Hepatocyte (in vitro differentiated cells): ENCODE results near the gene LIN9. TPM values are rescaled to one million over a fixed set of nuclear protein-coding genes. Genes with fewer than 3 reads are reported as not detected.
"Not testable (repeated sequence)": the region's sequence is repeated elsewhere in the genome, so short reads cannot be mapped to it uniquely, and the experiment has no call there.

Experiments used
- DNase-seq: peaks from one replicate; pipeline ENCODE4 v3.0.0-alpha.2; 2016; ENCODE audit warnings: low spot score
- H2AFZ ChIP-seq: fragments of 200-600 bp; sonication (generic); 2 replicates; pipeline ENCODE4 v1.6.0; 2016; ENCODE audit warnings: antibody characterized with exemption, mild to moderate bottlenecking
- H3K27ac ChIP-seq: fragments of 200-600 bp; sonication (generic); 2 replicates; pipeline ENCODE4 v1.5.1; 2016; ENCODE audit warnings: mild to moderate bottlenecking
- H3K27me3 ChIP-seq: fragments of 200-600 bp; sonication (generic); 2 replicates; pipeline ENCODE4 v1.6.1; 2016
- H3K36me3 ChIP-seq: fragments of 200-600 bp; sonication (generic); replicated peaks from 2 replicates; pipeline ENCODE4 v1.5.1; 2016; ENCODE audit warnings: low read depth; ENCODE audit not compliant: insufficient read depth
- H3K4me1 ChIP-seq: fragments of 200-600 bp; sonication (generic); 2 replicates; pipeline ENCODE4 v1.5.1; 2016; ENCODE audit warnings: mild to moderate bottlenecking, moderate library complexity; ENCODE audit not compliant: insufficient read depth
- H3K4me2 ChIP-seq: fragments of 200-600 bp; sonication (generic); 2 replicates; pipeline ENCODE4 v1.6.0; 2016
- H3K4me3 ChIP-seq: fragments of 200-600 bp; sonication (generic); 2 replicates; pipeline ENCODE4 v1.5.1; 2016; ENCODE audit warnings: mild to moderate bottlenecking
- H3K79me2 ChIP-seq: fragments of 200-600 bp; sonication (generic); 2 replicates; pipeline ENCODE4 v1.6.0; 2017; ENCODE audit warnings: mild to moderate bottlenecking
- H3K9me2 ChIP-seq: fragments of 200-600 bp; sonication (generic); replicated peaks from 2 replicates; pipeline ENCODE4 v1.6.0; 2017; ENCODE audit warnings: mild to moderate bottlenecking; ENCODE audit not compliant: insufficient read depth
- H3K9me3 ChIP-seq: fragments of 200-600 bp; sonication (generic); 2 replicates; pipeline ENCODE4 v1.5.1; 2016; ENCODE audit warnings: low read depth, mild to moderate bottlenecking
- H4K20me1 ChIP-seq: fragments of 200-600 bp; sonication (generic); 2 replicates; pipeline ENCODE4 v1.6.0; 2016; ENCODE audit warnings: mild to moderate bottlenecking; ENCODE audit not compliant: insufficient read depth, poor library complexity, severe bottlenecking
- EZH2 ChIP-seq: fragments of 200-600 bp; sonication (generic); IDR thresholded peaks from 2 replicates; pipeline ENCODE4 v1.6.1; 2016; ENCODE audit warnings: antibody characterized with exemption, mild to moderate bottlenecking, borderline replicate concordance
- EZH2phosphoT487 ChIP-seq: fragments of 200-600 bp; sonication (generic); IDR thresholded peaks from one replicate; pipeline ENCODE4 v1.6.1; 2018; ENCODE audit warnings: antibody characterized with exemption, mild to moderate bottlenecking, low read depth, moderate library complexity; ENCODE audit not compliant: unreplicated experiment, severe bottlenecking
- WGBS: methylation state at CpG from one replicate; pipeline ENCODE4 v1.1.6; 2016; ENCODE audit warnings: low lambda C conversion rate; ENCODE audit errors: missing lambda C conversion rate; 5-methylcytosine and 5-hydroxymethylcytosine counted together
- polyA plus RNA-seq: library from polyadenylated mRNA; unstranded; fragments of >200 nt; fragmentation: Nextera tagmentation; extraction: Ambion mirVana; gene quantifications from 2 replicates; pipeline ENCODE4 v1.2.1, GENCODE V29; 2016
- total RNA-seq: library from RNA; depleted of rRNA; stranded (reverse); fragments of >200 nt; gene quantifications from 2 replicates; pipeline ENCODE4 v1.2.3, GENCODE V29; 2014
- TF ChIP-seq, protein P1 (sequence below): fragments of 200-600 bp; sonication (generic); IDR thresholded peaks from 2 replicates; pipeline ENCODE4 v1.5.1; 2016; ENCODE audit warnings: antibody characterized with exemption, mild to moderate bottlenecking; ENCODE audit not compliant: poor library complexity

The LIN9 gene
- total and polyA plus RNA-seq, 2 experiments from 2014 or later, result 2.9 to 6.2 TPM

- H2AFZ ChIP-seq, result no peak overlapping the region
- no peaks in the 10 kb centered on the region for H4K20me1 ChIP-seq
- H3K79me2 ChIP-seq, result no peaks in the 10 kb centered on the region
- H3K4me1 ChIP-seq, result no peaks in the 10 kb centered on the region
- H3K27ac ChIP-seq, result no peak overlapping the region
- DNase-seq, result no peak
- H3K4me2 ChIP-seq, result no peak overlapping the region
- H3K9me3 ChIP-seq, result no peaks in the 10 kb centered on the region
- no peaks in the 10 kb centered on the region for H3K27me3 ChIP-seq
- WGBS, result 78% methylated on average over 2 of the region's 2 CpGs
- no peak for TF ChIP-seq EZH2phosphoT487
- TF ChIP-seq, protein P1, sequence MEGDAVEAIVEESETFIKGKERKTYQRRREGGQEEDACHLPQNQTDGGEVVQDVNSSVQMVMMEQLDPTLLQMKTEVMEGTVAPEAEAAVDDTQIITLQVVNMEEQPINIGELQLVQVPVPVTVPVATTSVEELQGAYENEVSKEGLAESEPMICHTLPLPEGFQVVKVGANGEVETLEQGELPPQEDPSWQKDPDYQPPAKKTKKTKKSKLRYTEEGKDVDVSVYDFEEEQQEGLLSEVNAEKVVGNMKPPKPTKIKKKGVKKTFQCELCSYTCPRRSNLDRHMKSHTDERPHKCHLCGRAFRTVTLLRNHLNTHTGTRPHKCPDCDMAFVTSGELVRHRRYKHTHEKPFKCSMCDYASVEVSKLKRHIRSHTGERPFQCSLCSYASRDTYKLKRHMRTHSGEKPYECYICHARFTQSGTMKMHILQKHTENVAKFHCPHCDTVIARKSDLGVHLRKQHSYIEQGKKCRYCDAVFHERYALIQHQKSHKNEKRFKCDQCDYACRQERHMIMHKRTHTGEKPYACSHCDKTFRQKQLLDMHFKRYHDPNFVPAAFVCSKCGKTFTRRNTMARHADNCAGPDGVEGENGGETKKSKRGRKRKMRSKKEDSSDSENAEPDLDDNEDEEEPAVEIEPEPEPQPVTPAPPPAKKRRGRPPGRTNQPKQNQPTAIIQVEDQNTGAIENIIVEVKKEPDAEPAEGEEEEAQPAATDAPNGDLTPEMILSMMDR, result no peak
- no peak for TF ChIP-seq EZH2
- H3K4me3 ChIP-seq, result no peak overlapping the region
- H3K9me2 ChIP-seq, result no peaks in the 10 kb centered on the region
- H3K36me3 ChIP-seq, result no peaks in the 10 kb centered on the region
These were observed 33.7 kb upstream of the LIN9 start for GRCh38 chr1:226342656-226343055.

GRCh38 chr1:226340111-226340510, 31.1 kb upstream of the LIN9 start:
- H2AFZ ChIP-seq, H3K4me2 ChIP-seq, H3K79me2 ChIP-seq, H3K27ac ChIP-seq, H3K36me3 ChIP-seq, H3K4me3 ChIP-seq, H3K4me1 ChIP-seq, H3K9me3 ChIP-seq, H3K27me3 ChIP-seq, H4K20me1 ChIP-seq, DNase-seq, H3K9me2 ChIP-seq: not testable (repeated sequence)
- 93% methylated on average over 3 of the region's 3 CpGs for WGBS

- no peak for DNase-seq
- H4K20me1 ChIP-seq, result no peaks in the 10 kb centered on the region
- no peaks in the 10 kb centered on the region for H3K27me3 ChIP-seq
- no peaks in the 10 kb centered on the region for H3K9me2 ChIP-seq
- no peak overlapping the region for H3K27ac ChIP-seq
- no peaks in the 10 kb centered on the region for H3K79me2 ChIP-seq
- H3K4me3 ChIP-seq, result no peak overlapping the region
- 85% methylated on average over 8 of the region's 8 CpGs for WGBS
- TF ChIP-seq, protein P1, result no peak
- no peak for TF ChIP-seq EZH2phosphoT487
- TF ChIP-seq EZH2, result no peak
- H3K4me2 ChIP-seq, result no peak overlapping the region
- no peak overlapping the region for H2AFZ ChIP-seq
- H3K36me3 ChIP-seq, result no peaks in the 10 kb centered on the region
- H3K9me3 ChIP-seq, result no peaks in the 10 kb centered on the region
- H3K4me1 ChIP-seq, result no peaks in the 10 kb centered on the region
These were observed 28.4 kb upstream of the LIN9 start for GRCh38 chr1:226337276-226337875.

DNA sequence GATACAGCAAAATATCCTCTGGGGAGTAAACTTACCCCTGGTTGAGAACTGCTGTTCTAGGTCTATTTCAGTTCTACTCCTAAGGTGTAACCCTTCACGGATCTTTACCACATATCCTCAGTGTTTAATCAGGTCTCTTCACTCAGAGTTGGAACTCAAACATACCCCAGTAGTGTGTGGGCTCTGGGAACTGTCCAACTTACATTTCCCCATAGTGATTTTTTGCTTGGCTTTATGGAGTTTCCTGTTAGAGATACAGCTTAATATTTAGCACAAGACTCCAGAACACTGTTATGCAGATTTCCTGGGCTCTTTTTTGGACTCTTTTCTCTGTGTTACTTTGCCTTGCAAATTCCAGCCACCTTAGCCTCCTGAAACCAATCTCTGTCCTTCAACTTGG, 26.7 kb upstream of the LIN9 start:
- DNase-seq, result no peak
- 65% methylated on average over 1 of the region's 1 CpG for WGBS

More for the DNA sequence above, 26.7 kb upstream of the LIN9 start:
- no peak overlapping the region for H3K4me2 ChIP-seq
- no peaks in the 10 kb centered on the region for H3K9me2 ChIP-seq
- no peaks in the 10 kb centered on the region for H3K4me1 ChIP-seq
- H2AFZ ChIP-seq, result no peak overlapping the region
- H3K9me3 ChIP-seq, result no peaks in the 10 kb centered on the region
- no peak for TF ChIP-seq EZH2phosphoT487
- TF ChIP-seq, protein P1, result no peak
- TF ChIP-seq EZH2, result no peak
- no peaks in the 10 kb centered on the region for H4K20me1 ChIP-seq
- H3K27ac ChIP-seq, result no peak overlapping the region
- no peaks in the 10 kb centered on the region for H3K36me3 ChIP-seq
- H3K4me3 ChIP-seq, result no peak overlapping the region
- no peaks in the 10 kb centered on the region for H3K27me3 ChIP-seq
- no peaks in the 10 kb centered on the region for H3K79me2 ChIP-seq
